ENCODE data around the gene OR5K4.

Gene OR5K4

DNA sequence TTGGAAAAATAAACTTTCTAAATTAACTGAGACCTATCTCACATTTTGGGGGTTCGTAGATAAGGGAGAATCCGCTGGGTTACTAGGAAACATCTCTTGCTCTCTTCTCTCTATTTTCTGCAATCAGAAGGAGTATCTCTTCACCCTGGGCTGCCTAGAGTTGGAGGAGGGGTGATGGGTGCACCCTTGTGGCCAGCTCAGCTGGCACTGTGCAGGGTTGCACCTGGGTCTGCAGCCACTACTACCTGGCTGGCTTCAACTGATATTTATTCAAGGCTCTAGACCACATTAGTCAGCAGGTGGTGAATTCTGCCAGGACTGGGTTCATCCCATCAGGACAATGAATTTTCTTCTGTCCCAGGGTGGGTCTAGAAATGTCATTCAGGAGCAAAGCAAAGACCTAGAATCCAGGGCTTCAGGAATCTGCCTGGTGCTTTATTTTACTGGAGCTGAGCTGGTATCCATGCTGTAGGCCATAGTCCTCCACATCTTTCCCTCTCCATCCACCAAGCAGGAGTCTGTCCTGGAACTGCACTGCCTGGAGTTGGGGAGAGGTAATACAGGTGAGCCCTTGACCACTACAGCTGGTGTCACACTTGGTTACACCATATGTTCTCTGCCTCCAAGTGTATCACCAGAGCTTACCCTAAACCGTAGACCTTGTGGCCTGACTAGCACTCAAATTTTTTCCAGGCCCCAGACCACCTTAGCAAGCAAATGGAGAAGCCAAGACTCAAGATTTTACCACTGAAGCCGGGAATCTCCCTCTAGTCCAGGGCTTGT is 14.0 kb downstream of the OR5K4 start:
- no peak overlapping the region for H3K27ac ChIP-seq
- no peak for TF ChIP-seq ZFX (IDR thresholded peaks at IDR 0.05; ENCODE audit: borderline replicate concordance)
- TF ChIP-seq, protein P1, sequence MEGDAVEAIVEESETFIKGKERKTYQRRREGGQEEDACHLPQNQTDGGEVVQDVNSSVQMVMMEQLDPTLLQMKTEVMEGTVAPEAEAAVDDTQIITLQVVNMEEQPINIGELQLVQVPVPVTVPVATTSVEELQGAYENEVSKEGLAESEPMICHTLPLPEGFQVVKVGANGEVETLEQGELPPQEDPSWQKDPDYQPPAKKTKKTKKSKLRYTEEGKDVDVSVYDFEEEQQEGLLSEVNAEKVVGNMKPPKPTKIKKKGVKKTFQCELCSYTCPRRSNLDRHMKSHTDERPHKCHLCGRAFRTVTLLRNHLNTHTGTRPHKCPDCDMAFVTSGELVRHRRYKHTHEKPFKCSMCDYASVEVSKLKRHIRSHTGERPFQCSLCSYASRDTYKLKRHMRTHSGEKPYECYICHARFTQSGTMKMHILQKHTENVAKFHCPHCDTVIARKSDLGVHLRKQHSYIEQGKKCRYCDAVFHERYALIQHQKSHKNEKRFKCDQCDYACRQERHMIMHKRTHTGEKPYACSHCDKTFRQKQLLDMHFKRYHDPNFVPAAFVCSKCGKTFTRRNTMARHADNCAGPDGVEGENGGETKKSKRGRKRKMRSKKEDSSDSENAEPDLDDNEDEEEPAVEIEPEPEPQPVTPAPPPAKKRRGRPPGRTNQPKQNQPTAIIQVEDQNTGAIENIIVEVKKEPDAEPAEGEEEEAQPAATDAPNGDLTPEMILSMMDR (IDR thresholded peaks at IDR 0.05) = no peak

- TF ChIP-seq, protein P1 (IDR thresholded peaks at IDR 0.05) = no peak
- no peak for TF ChIP-seq ZFX (IDR thresholded peaks at IDR 0.05; ENCODE audit: borderline replicate concordance)
- no peak overlapping the region for H3K27ac ChIP-seq
Observed at GRCh38 chr3:98371186-98371585, 17.5 kb downstream of the OR5K4 start.

DNA sequence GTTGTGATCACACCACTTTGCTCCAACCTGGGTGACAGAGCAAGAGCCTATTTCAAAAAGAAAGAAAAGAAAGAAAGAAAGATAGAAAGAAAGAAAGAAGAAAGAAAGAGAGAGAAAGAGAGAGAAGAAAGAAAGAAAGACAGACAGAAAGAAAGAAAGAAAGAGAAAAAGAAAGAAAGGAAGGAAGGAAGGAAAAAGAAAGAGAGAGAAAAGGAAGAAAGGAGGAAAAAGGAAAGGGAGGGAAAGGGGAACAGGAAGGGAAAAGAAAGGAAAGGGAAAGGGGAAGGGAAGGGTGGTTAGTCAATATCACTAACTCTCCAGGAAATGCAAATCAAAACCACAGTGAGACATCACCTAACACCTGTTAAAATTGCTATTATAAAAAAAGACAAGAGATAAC is 18.2 kb downstream of the OR5K4 start:
- TF ChIP-seq, protein P1 (IDR thresholded peaks at IDR 0.05) = no peak
- TF ChIP-seq ZFX (IDR thresholded peaks at IDR 0.05; ENCODE audit: borderline replicate concordance) = no peak
- no peak overlapping the region for H3K27ac ChIP-seq

GRCh38 chr3:98372445-98372844 is 18.8 kb downstream of the OR5K4 start:
- no peak overlapping the region for H3K27ac ChIP-seq

DNA sequence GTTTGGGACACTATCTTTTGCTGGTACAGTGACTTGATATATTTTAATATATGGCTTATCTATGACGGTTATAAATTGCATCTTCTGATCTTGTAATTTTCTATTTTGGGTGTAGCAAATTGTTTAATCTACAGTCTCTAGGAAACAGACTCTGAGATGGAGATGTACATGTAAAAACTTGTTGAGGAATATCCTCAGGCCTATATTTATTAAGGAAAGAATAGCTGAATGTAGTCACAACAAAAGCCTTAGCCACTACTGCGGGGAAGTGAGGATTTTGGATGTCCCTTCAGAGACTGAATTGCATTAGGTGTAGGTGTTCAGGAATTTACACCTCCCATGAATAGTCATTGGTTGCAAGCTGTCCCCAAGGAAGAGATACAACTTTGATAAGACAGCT is 23.0 kb downstream of the OR5K4 start:
- H3K27ac ChIP-seq = no peak overlapping the region
- TF ChIP-seq, protein P1 (IDR thresholded peaks at IDR 0.05) = no peak
- no peak for TF ChIP-seq ZFX (IDR thresholded peaks at IDR 0.05; ENCODE audit: borderline replicate concordance)

More at GRCh38 chr3:98372445-98372844, 18.8 kb downstream of the OR5K4 start:
- no peak for TF ChIP-seq ZFX (IDR thresholded peaks at IDR 0.05; ENCODE audit: borderline replicate concordance)
- TF ChIP-seq, protein P1 (IDR thresholded peaks at IDR 0.05) = no peak

- TF ChIP-seq, protein P1 (IDR thresholded peaks at IDR 0.05) = no peak
- no peak for TF ChIP-seq ZFX (IDR thresholded peaks at IDR 0.05; ENCODE audit: borderline replicate concordance)
- no peak overlapping the region for H3K27ac ChIP-seq
Observed at GRCh38 chr3:98388147-98388546, 34.5 kb downstream of the OR5K4 start.

- no peak for TF ChIP-seq ZFX (IDR thresholded peaks at IDR 0.05; ENCODE audit: borderline replicate concordance)
- TF ChIP-seq, protein P1 (IDR thresholded peaks at IDR 0.05) = no peak
- no peak within 1 kb of the TSS for H3K27ac ChIP-seq
Observed at GRCh38 chr3:98390366-98390765, 36.7 kb downstream of the OR5K4 start, which contains the start of gene OR5K3. Gene OR5K3, plus strand, starts transcription at chr3:98390666. Its CDS starts 0 bp downstream, at chr3:98390666.
